Transverse colon (tissue), 4 donors: ENCODE data around the gene FTCD. TPM values are rescaled to one million over a fixed set of nuclear protein-coding genes. Genes with fewer than 3 reads are reported as not detected.

ENCODE experiments used
- DNase-seq: peaks from one replicate; pipeline ENCODE4 v3.0.0-alpha.2; 2019
- H3K27ac ChIP-seq, 4 donors: fragments of 200-600 bp; sonication (generic); 2 replicates each; pipeline ENCODE4 v1.5.1; 2016 to 2018; ENCODE audit warnings: inconsistent platforms in 4 of 4
- H3K27me3 ChIP-seq: fragments of 200-600 bp; sonication (generic); 2 replicates; pipeline ENCODE4 v1.5.1; 2017; ENCODE audit warnings: inconsistent platforms
- H3K36me3 ChIP-seq, 4 donors: fragments of 200-600 bp; sonication (generic); 2 replicates each; pipeline ENCODE4 v1.5.1; 2017 to 2019; ENCODE audit warnings: inconsistent platforms in 4 of 4
- H3K4me1 ChIP-seq, 4 donors: fragments of 200-600 bp; sonication (generic); 2 replicates each; pipeline ENCODE4 v1.5.1; 2017 to 2020; ENCODE audit warnings: inconsistent platforms in 4 of 4
- H3K4me3 ChIP-seq, 4 donors: fragments of 200-600 bp; sonication (generic); 1 replicate in 1 of 4; 2 replicates in 3 of 4; pipeline versions ENCODE4 v1.5.1 to v1.6.1; 2017 to 2019; ENCODE audit warnings: inconsistent platforms in 4 of 4
- H3K9me3 ChIP-seq, 2 donors: fragments of 200-600 bp; sonication (generic); 2 replicates each; pipeline ENCODE4 v1.5.1; 2017 to 2019; ENCODE audit warnings: inconsistent platforms in 2 of 2
- CTCF ChIP-seq, 5 experiments: fragments of 200-600 bp in 3 of 5; fragments of 450-650 bp in 2 of 5; sonication (generic) in 3 of 5; IDR thresholded peaks; 1 replicate in 2 of 5; 2 replicates in 3 of 5; pipeline ENCODE4 v1.5.1; 2016 to 2017; ENCODE audit warnings: antibody characterized with exemption in 5 of 5, inconsistent platforms in 3 of 5, mild to moderate bottlenecking in 2 of 5, moderate library complexity in 1 of 5
- EP300 ChIP-seq: sonication (generic); formaldehyde crosslinking; IDR thresholded peaks from one replicate; pipeline ENCODE4 v1.6.1; 2017; ENCODE audit warnings: antibody characterized with exemption, low read depth
- POLR2A ChIP-seq: fragments of 450-650 bp; IDR thresholded peaks from one replicate; pipeline ENCODE4 v1.6.1; 2016; ENCODE audit warnings: antibody characterized with exemption, mild to moderate bottlenecking, moderate library complexity
- POLR2AphosphoS5 ChIP-seq, 3 donors: sonication (generic); formaldehyde crosslinking; IDR thresholded peaks; one replicate each; pipeline ENCODE4 v1.6.1; 2016; ENCODE audit warnings: antibody characterized with exemption in 3 of 3
- WGBS, 2 donors: methylation state at CpG; one replicate each; pipeline ENCODE4 v1.1.5; 2018; ENCODE audit warnings: low coverage in 1 of 2; 5-methylcytosine and 5-hydroxymethylcytosine counted together
- in situ Hi-C, 4 donors: fragments of 200-750 bp; cut with MboI; loops; one replicate each; pipeline versions ENCODE4 v1.15.0 to v1.15.1; 2017; ENCODE audit warnings: low sequenced_read_pairs in 3 of 4, low pct_ligation_motif_present in 1 of 4, low pct_unique_long_range_greater_than_20kb in 1 of 4
- intact Hi-C: fragments of 100-400 bp; cut with DNase I; formaldehyde crosslinking; loops from one replicate; pipeline ENCODE4 v1.15.1; 2023; ENCODE audit warnings: low total_unique reads
- total RNA-seq, 4 donors: library from RNA; depleted of rRNA; stranded (reverse); fragments of >200 nt; gene quantifications; one replicate each; pipeline ENCODE4 v1.1.0, GENCODE V29; 2016

Gene FTCD
- total RNA-seq, 4 donors from 2014 or later: not detected

- peaks cover 4% of the 10 kb centered on the region for H3K27me3 ChIP-seq
- no peaks in the 10 kb centered on the region for H3K36me3 ChIP-seq
- peaks cover under 1 to 14% (median 8%) of the 10 kb centered on the region in 4 donors for H3K4me1 ChIP-seq
- H3K9me3 ChIP-seq: no peaks in the 10 kb centered on the region
- no peak for TF ChIP-seq POLR2AphosphoS5 (IDR thresholded peaks at IDR 0.05)
- no peak for TF ChIP-seq POLR2A
- TF ChIP-seq CTCF (IDR thresholded peaks at IDR 0.05): no peak
- TF ChIP-seq EP300: no peak
- no peak overlapping the region for H3K4me3 ChIP-seq
- DNase-seq: no peak
- no peak overlapping the region for H3K27ac ChIP-seq
- intact Hi-C loops: no loop called here
- 83 to 85% methylated on average over 1 of the region's 1 CpG for WGBS, 2 donors
- in situ Hi-C loops: no loop called here
These were observed 67.7 kb downstream of the FTCD start for GRCh38 chr21:46087641-46088040.

Other genes starting within 250 kb of the FTCD start
- gene COL6A1, start 173.8 kb downstream of the FTCD start, total RNA-seq: 100 to 1,000 TPM; 166 to 580 (median 346) TPM
- 100 to 1,000 TPM; 172 to 550 (median 346) TPM for gene COL6A2, start 57.5 kb downstream of the FTCD start, total RNA-seq
- gene SPATC1L, start 28.9 kb upstream of the FTCD start, total RNA-seq: 10 to 100 TPM in 1 of 4 donors, 1 to 10 TPM in 2, not detected in 1; 1.2 to 11.0 (median 8.5) TPM
- gene LSS, start 73.2 kb upstream of the FTCD start, total RNA-seq: 10 to 100 TPM; 53.2 to 75.2 (median 62.3) TPM
- 100 to 1,000 TPM in 3 of 4 donors, 10 to 100 TPM in 1; 87.4 to 348 (median 108) TPM for gene MCM3AP, start 130.0 kb upstream of the FTCD start, total RNA-seq
- gene YBEY, start 130.8 kb upstream of the FTCD start, total RNA-seq: 10 to 100 TPM in 1 of 4 donors, 1 to 10 TPM in 2, not detected in 1; 4.8 to 33.5 (median 9.1) TPM
- gene C21orf58, start 168.3 kb upstream of the FTCD start, total RNA-seq: 10 to 100 TPM in 2 of 4 donors, 1 to 10 TPM in 2; 2.5 to 79.8 (median 7.6) TPM
- 100 to 1,000 TPM in 1 of 4 donors, 10 to 100 TPM in 3; 27.6 to 171 (median 63.4) TPM for gene PCNT, start 168.6 kb upstream of the FTCD start, total RNA-seq